NCI-H128 (cell line): ENCODE data around the gene MUC5AC.

Source experiments
- DNase-seq: peaks from one replicate; lab custom pipeline; 2025; ENCODE audit not compliant: unreplicated experiment; lab: John Stamatoyannopoulos, UW

MUC5AC gene

GRCh38 chr11:1120532-1121330, 37.0 kb upstream of the MUC5AC start:
- no peak for DNase-seq

GRCh38 chr11:1121331-1121812, 36.4 kb upstream of the MUC5AC start:
- no peak for DNase-seq

GRCh38 chr11:1121813-1122663, 35.7 kb upstream of the MUC5AC start:
- no peak for DNase-seq

- DNase-seq: no peak
Observed at GRCh38 chr11:1122664-1123002, 35.1 kb upstream of the MUC5AC start.

- no peak for DNase-seq
Observed at GRCh38 chr11:1123970-1124369, 33.8 kb upstream of the MUC5AC start.

- no peak for DNase-seq
Observed at GRCh38 chr11:1125803-1126202, 31.9 kb upstream of the MUC5AC start.

- no peak for DNase-seq
Observed at GRCh38 chr11:1126491-1126926, 31.2 kb upstream of the MUC5AC start.

- no peak for DNase-seq
Observed at GRCh38 chr11:1126935-1127663, 30.7 kb upstream of the MUC5AC start.

GRCh38 chr11:1127664-1128162, 30.0 kb upstream of the MUC5AC start:
- DNase-seq: no peak

- DNase-seq: no peak
Observed at GRCh38 chr11:1128311-1129142, 29.2 kb upstream of the MUC5AC start.

GRCh38 chr11:1129143-1129610, 28.6 kb upstream of the MUC5AC start:
- no peak for DNase-seq

- DNase-seq: no peak
Observed at GRCh38 chr11:1129611-1130160, 28.1 kb upstream of the MUC5AC start.

- DNase-seq: no peak
Observed at GRCh38 chr11:1130276-1131032, 27.3 kb upstream of the MUC5AC start.

GRCh38 chr11:1131033-1131911, 26.5 kb upstream of the MUC5AC start:
- DNase-seq: no peak

GRCh38 chr11:1134848-1135445, 22.8 kb upstream of the MUC5AC start:
- no peak for DNase-seq

GRCh38 chr11:1138097-1138496, 19.7 kb upstream of the MUC5AC start:
- DNase-seq: no peak

- no peak for DNase-seq
Observed at GRCh38 chr11:1139441-1140083, 18.2 kb upstream of the MUC5AC start.
